HepG2 (cell line): ENCODE results near the gene XPNPEP3. TPM values are rescaled to one million over a fixed set of nuclear protein-coding genes. Genes with fewer than 3 reads are reported as not detected.

ENCODE experiments used
- ATAC-seq: fragments of 200-7000 bp; cut with Tn5 transposase; 3 replicates; pipeline ENCODE4 v1.9.1; 2020; ENCODE audit warnings: mild to moderate bottlenecking, moderate library complexity
- BruUV-seq: library from RNA; stranded (reverse); fragments of 400-500 nt; replicated peaks from 2 replicates; lab custom pipeline; 2021; lab: Mats Ljungman, UMichigan
- CTCF ChIA-PET: fragments of 300-600 bp; formaldehyde crosslinking; extraction: SDS; loops from one replicate; lab custom pipeline; 2021; ENCODE audit warnings: low total read pairs, inconsistent platforms, low intra/inter-chr PET ratio; lab: Yijun Ruan, JAX
- POLR2A ChIA-PET: fragments of 350-600 bp; sonication (Branson Sonifier 250); formaldehyde crosslinking; loops from one replicate; lab custom pipeline; 2020; ENCODE audit warnings: antibody characterized with exemption, inconsistent platforms; lab: Yijun Ruan, JAX
- DNase-seq: peaks from one replicate; pipeline ENCODE4 v3.0.0-alpha.2; 2015; ENCODE audit warnings: low spot score
- FAIRE-seq: peaks from 3 replicates; lab custom pipeline; 2011; peaks lifted over from hg19 to GRCh38; lab: Jason Lieb, UNC
- H2AFZ ChIP-seq: one replicate; pipeline ENCODE4 v1.6.1; 2011; ENCODE audit warnings: low read length, inconsistent platforms
- H3K27ac ChIP-seq: fragments of 300-600 bp; 3 replicates; pipeline ENCODE4 v1.8.0; 2011; ENCODE audit warnings: mixed run types, mild to moderate bottlenecking, mixed read lengths, low read length, inconsistent platforms; ENCODE audit not compliant: insufficient read depth; ENCODE audit errors: extremely low read length
- H3K27me3 ChIP-seq, 2 experiments: fragments of 200-600 bp in 1 of 2; 2 replicates in 1 of 2; 3 replicates in 1 of 2; pipeline versions ENCODE4 v1.6.0 to v1.8.0; 2011; ENCODE audit warnings: low read length in 2 of 2, mild to moderate bottlenecking in 2 of 2, moderate library complexity in 2 of 2, inconsistent platforms in 1 of 2; ENCODE audit not compliant: insufficient read depth in 2 of 2, control insufficient read depth in 1 of 2
- H3K36me3 ChIP-seq, 2 experiments: fragments of 200-600 bp in 1 of 2; replicated peaks in 1 of 2; 2 replicates in 1 of 2; 3 replicates in 1 of 2; pipeline versions ENCODE4 v1.5.1 to v1.8.0; 2011; ENCODE audit warnings: low read length in 2 of 2, inconsistent platforms in 1 of 2; ENCODE audit not compliant: insufficient read depth in 2 of 2, control insufficient read depth in 1 of 2
- H3K4me1 ChIP-seq: 2 replicates; pipeline ENCODE4 v1.5.1; 2012; ENCODE audit warnings: low read length, inconsistent platforms; ENCODE audit not compliant: insufficient read depth
- H3K4me2 ChIP-seq: 2 replicates; pipeline ENCODE4 v1.6.0; 2011; ENCODE audit warnings: low read depth, low read length, inconsistent platforms
- H3K4me3 ChIP-seq, 3 experiments: fragments of 200-600 bp in 1 of 3; sonication (generic), shearing (Covaris generic) in 1 of 3; replicated peaks in 1 of 3; 2 replicates each; pipeline ENCODE4 v1.5.1; 2011 to 2016; ENCODE audit warnings: low read length in 3 of 3, inconsistent platforms in 2 of 3, low read depth in 2 of 3, mild to moderate bottlenecking in 2 of 3, control low read depth in 1 of 3, mixed read lengths in 1 of 3; ENCODE audit not compliant: insufficient read depth in 1 of 3
- H3K79me2 ChIP-seq: one replicate; pipeline ENCODE4 v1.6.1; 2011; ENCODE audit warnings: low read length, inconsistent platforms; ENCODE audit not compliant: insufficient read depth
- H3K9ac ChIP-seq: 2 replicates; pipeline ENCODE4 v1.6.0; 2011; ENCODE audit warnings: mild to moderate bottlenecking, low read depth, low read length, inconsistent platforms; ENCODE audit not compliant: insufficient read depth
- H3K9me3 ChIP-seq: 2 replicates; pipeline ENCODE4 v1.5.1; 2012; ENCODE audit warnings: mild to moderate bottlenecking, low read length
- H4K20me1 ChIP-seq: 2 replicates; pipeline ENCODE4 v1.6.0; 2011; ENCODE audit warnings: inconsistent platforms, mild to moderate bottlenecking, low read length, moderate library complexity; ENCODE audit not compliant: insufficient read depth
- ESRRA ChIP-seq: sonication (generic); formaldehyde crosslinking; IDR thresholded peaks from 2 replicates; pipeline ENCODE4 v1.5.1; 2020; ENCODE audit warnings: mild to moderate bottlenecking, low read depth, missing genetic modification reagents
- GATA4 ChIP-seq: sonication (generic); IDR thresholded peaks from 2 replicates; pipeline ENCODE4 v1.6.1; 2016; ENCODE audit warnings: antibody characterized with exemption, low read depth, borderline replicate concordance
- IRF1 ChIP-seq: sonication (generic); formaldehyde crosslinking; IDR thresholded peaks from 2 replicates; pipeline ENCODE4 v1.4.0; 2020; ENCODE audit warnings: low read depth, mild to moderate bottlenecking, missing genetic modification reagents
- JUND ChIP-seq: sonication (generic); formaldehyde crosslinking; IDR thresholded peaks from 2 replicates; pipeline ENCODE4 v1.8.0; 2022; ENCODE audit warnings: mild to moderate bottlenecking, missing genetic modification reagents
- MAFF ChIP-seq: IDR thresholded peaks from 2 replicates; pipeline ENCODE4 v1.6.1; 2011; ENCODE audit warnings: low read depth, low read length, improper control_type of control experiment
- MAFK ChIP-seq, 2 experiments: IDR thresholded peaks in 1 of 2; conservative IDR thresholded peaks in 1 of 2; 2 replicates each; pipeline ENCODE4 v1.6.1; 2011; ENCODE audit warnings: improper control_type of control experiment in 2 of 2, low read length in 2 of 2
- MXD4 ChIP-seq: IDR thresholded peaks from 2 replicates; pipeline ENCODE4 v1.6.1; 2016; ENCODE audit warnings: mild to moderate bottlenecking, missing biosample characterization, missing genetic modification reagents
- NBN ChIP-seq: fragments of 450-650 bp; conservative IDR thresholded peaks from 2 replicates; pipeline ENCODE4 v1.6.1; 2017
- NPAS2 ChIP-seq: sonication (generic); formaldehyde crosslinking; IDR thresholded peaks from 2 replicates; pipeline ENCODE4 v1.8.0; 2022; ENCODE audit warnings: mild to moderate bottlenecking, missing genetic modification reagents, borderline replicate concordance
- NR2F6 ChIP-seq, 2 experiments: IDR thresholded peaks; 2 replicates each; pipeline ENCODE4 v1.6.1; 2016; ENCODE audit warnings: antibody characterized with exemption in 1 of 2, mild to moderate bottlenecking in 1 of 2
- SMAD9 ChIP-seq: sonication (generic); formaldehyde crosslinking; IDR thresholded peaks from 2 replicates; pipeline ENCODE4 v1.5.1; 2020; ENCODE audit warnings: mild to moderate bottlenecking, missing genetic modification reagents
- SMC3 ChIP-seq: IDR thresholded peaks from 2 replicates; pipeline ENCODE4 v1.6.1; 2011; ENCODE audit warnings: low read length, improper control_type of control experiment
- SNAPC4 ChIP-seq: sonication (generic); formaldehyde crosslinking; IDR thresholded peaks from 2 replicates; pipeline ENCODE4 v1.4.0; 2020; ENCODE audit warnings: mild to moderate bottlenecking, missing genetic modification reagents
- SOX6 ChIP-seq, 2 experiments: fragments of 450-650 bp in 1 of 2; sonication (generic) in 1 of 2; formaldehyde crosslinking in 1 of 2; IDR thresholded peaks; 2 replicates each; pipeline versions ENCODE4 v1.4.0 to v1.6.1; 2017 to 2020; ENCODE audit warnings: antibody characterized with exemption in 1 of 2, mild to moderate bottlenecking in 1 of 2, missing genetic modification reagents in 1 of 2
- SP140L ChIP-seq: sonication (generic); formaldehyde crosslinking; IDR thresholded peaks from 2 replicates; pipeline ENCODE4 v1.4.0; 2020; ENCODE audit warnings: missing genetic modification reagents, borderline replicate concordance
- STAG1 ChIP-seq: sonication (generic); formaldehyde crosslinking; IDR thresholded peaks from 2 replicates; pipeline ENCODE4 v1.4.0; 2020; ENCODE audit warnings: missing genetic modification reagents
- ZNF484 ChIP-seq: sonication (generic); formaldehyde crosslinking; IDR thresholded peaks from 2 replicates; pipeline ENCODE4 v1.5.1; 2020; ENCODE audit warnings: mild to moderate bottlenecking, low read depth, missing genetic modification reagents, borderline replicate concordance
- ZNF549 ChIP-seq: sonication (generic); formaldehyde crosslinking; IDR thresholded peaks from 2 replicates; pipeline ENCODE4 v1.5.0; 2020; ENCODE audit warnings: missing genetic modification reagents
- ZNF615 ChIP-seq: sonication (generic); formaldehyde crosslinking; IDR thresholded peaks from 2 replicates; pipeline ENCODE4 v1.5.0; 2020; ENCODE audit warnings: mild to moderate bottlenecking, missing genetic modification reagents, borderline replicate concordance
- ZNF670 ChIP-seq: sonication (generic); formaldehyde crosslinking; IDR thresholded peaks from 2 replicates; pipeline ENCODE4 v1.8.0; 2022; ENCODE audit warnings: mild to moderate bottlenecking, missing genetic modification reagents, borderline replicate concordance
- WGBS: methylation state at CpG from one replicate; pipeline ENCODE4 v1.1.6; 2017; ENCODE audit warnings: low lambda C conversion rate; 5-methylcytosine and 5-hydroxymethylcytosine counted together
- in situ Hi-C: cut with HindIII; loops from 2 replicates; pipeline ENCODE4 v1.10.0; 2017; ENCODE audit warnings: low pct_unique_long_range_greater_than_20kb; ENCODE audit not compliant: extremely low pct_ligation_motif_present
- intact Hi-C: fragments of 100-400 bp; cut with micrococcal nuclease; formaldehyde crosslinking; loops from one replicate; pipeline ENCODE4 v1.10.0; 2022; ENCODE audit not compliant: unreplicated experiment
- polyA plus RNA-seq, 8 experiments: library from polyadenylated mRNA; depleted of rRNA in 3 of 8; stranded (reverse) in 7 of 8; unstranded in 1 of 8; fragments of >200 nt; fragmentation: Illumina TruSeq in 4 of 8; extraction: Trizol in 4 of 8; gene quantifications; 2 replicates each; pipeline versions ENCODE4 v1.2.1 to v1.2.3, GENCODE V29; 2011 to 2016; ENCODE audit warnings: low read depth in 4 of 8, missing spikeins in 1 of 8, mixed read lengths in 1 of 8; ENCODE audit not compliant: insufficient read depth in 1 of 8
- total RNA-seq, 5 experiments: library from RNA; depleted of rRNA; stranded (reverse); fragments of >200 nt; fragmentation: Illumina TruSeq; extraction: Trizol; gene quantifications; 2 replicates each; pipeline ENCODE4 v1.2.3, GENCODE V29; 2016; ENCODE audit warnings: low read depth in 1 of 5

The XPNPEP3 gene
- total and polyA plus RNA-seq, 2 of the 13 experiments (the other 11 are each of a cell fraction or from before 2014, with no cell fraction given), result 10.3 to 14.0 TPM

DNA sequence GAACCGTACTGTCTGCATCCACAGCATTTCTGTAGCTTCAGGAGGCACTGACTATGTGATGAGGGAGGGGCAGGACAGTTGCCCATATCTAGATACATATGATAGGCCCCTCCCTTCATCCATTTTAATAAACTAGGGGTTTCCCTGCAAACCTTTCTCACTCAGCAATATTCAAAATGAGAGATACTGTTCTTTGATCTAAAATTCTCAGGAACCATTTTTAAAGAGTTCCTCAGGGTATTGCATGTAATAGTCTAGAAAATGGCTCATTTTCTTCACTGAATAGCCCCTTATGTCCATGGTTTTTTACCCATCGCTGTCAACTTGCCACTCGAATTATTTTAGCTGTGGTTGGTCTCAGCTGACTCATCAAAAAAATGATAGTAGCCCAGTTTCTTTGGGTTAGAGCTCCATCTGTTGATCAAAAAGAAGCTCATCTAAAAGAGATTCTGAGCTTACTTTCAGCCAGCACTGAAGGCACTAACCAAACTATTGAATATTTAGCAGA is 42.0 kb downstream of the XPNPEP3 start:
- peak; percentile 62 for DNase-seq
- H2AFZ ChIP-seq, result no peak overlapping the region
- no peaks in the 10 kb centered on the region for H4K20me1 ChIP-seq
- peak; percentile 40 for FAIRE-seq
- no peak overlapping the region for H3K4me2 ChIP-seq
- no TSS peak for BruUV-seq
- CTCF ChIA-PET, result interaction anchor here (1.4 kb wide), 1 partner anchor 462 kb away, joined by 6 read pairs; no protein-coding TSS in a partner anchor
- no peak; the same call in 2 of the 3 replicates for ATAC-seq
- no peak overlapping the region for H3K27ac ChIP-seq
- in situ Hi-C loops (loop anchor here (10.0 kb wide), 1 partner anchor 214 kb away; no protein-coding TSS in a partner anchor), intact Hi-C loops (loop anchor here (2.0 kb wide), 1 partner anchor 216 kb away; no protein-coding TSS in a partner anchor)
- POLR2A ChIA-PET, result interaction anchor here (1.4 kb wide), 1 partner anchor 310 kb away, joined by 3 read pairs; no protein-coding TSS in a partner anchor
- no peaks in the 10 kb centered on the region for H3K79me2 ChIP-seq
- no peak overlapping the region for H3K4me3 ChIP-seq
- no peaks in the 10 kb centered on the region for H3K4me1 ChIP-seq
- no peaks in the 10 kb centered on the region; a peak in 1 of 5 replicates for H3K36me3 ChIP-seq
- H3K27me3 ChIP-seq, result no peaks in the 10 kb centered on the region
- H3K9ac ChIP-seq, result no peak overlapping the region
- WGBS, result 56% methylated on average over 3 of the region's 3 CpGs
- no peaks in the 10 kb centered on the region for H3K9me3 ChIP-seq
- TF ChIP-seq JUND, result no peak
- TF ChIP-seq NPAS2 (CRISPR knock-in tag), result no peak
- no peak for TF ChIP-seq NBN
- TF ChIP-seq SMAD9 (CRISPR knock-in tag), result no peak
- no peak for TF ChIP-seq MXD4 (CRISPR knock-in tag)
- TF ChIP-seq NR2F6 (IDR thresholded peaks at IDR 0.05), result no peak
- no peak for TF ChIP-seq NR2F6 (CRISPR knock-in tag; IDR thresholded peaks at IDR 0.05)
- TF ChIP-seq SMC3, result 0 out of 2 replicates have a peak, but pooled peaks have one; percentile 53
- no peak for TF ChIP-seq ESRRA
- TF ChIP-seq IRF1, result no peak
- peak; percentile 99 for TF ChIP-seq MAFF
- no peak for TF ChIP-seq ZNF615 (CRISPR knock-in tag)
- no peak for TF ChIP-seq ZNF484
- no peak for TF ChIP-seq SNAPC4 (CRISPR knock-in tag)
- TF ChIP-seq SOX6 (IDR thresholded peaks at IDR 0.05), result no peak
- TF ChIP-seq SOX6 (CRISPR knock-in tag; IDR thresholded peaks at IDR 0.05), result no peak
- no peak for TF ChIP-seq ZNF670 (CRISPR knock-in tag)
- peak; percentile 99 to 100 for TF ChIP-seq MAFK (conservative IDR thresholded peaks at IDR 0.05 in 1 of 2, IDR thresholded peaks at IDR 0.05 in 1 of 2; ENCODE audit: low read length in 2 of 2)
- TF ChIP-seq SP140L (CRISPR knock-in tag), result no peak
- no peak for TF ChIP-seq GATA4
- TF ChIP-seq ZNF549 (CRISPR knock-in tag), result no peak
- peak; percentile 79 for TF ChIP-seq STAG1 (CRISPR knock-in tag)
